Activated T-helper 1 cell treated with anti-CD3 and anti-CD28 coated beads, Interleukin-12 subunit alpha, Interleukin-12 subunit beta, Interleukin-2, Interleukin-4 antibody, amounts not matched to agents 30 ng/mL and 10 ng/mL and 1 ng/mL, durations not matched to agents 14 hours and 24 hours and 36 hours (primary cell): ENCODE data around the gene STX16. TPM values are rescaled to one million over a fixed set of nuclear protein-coding genes. Genes with fewer than 3 reads are reported as not detected.
"Not testable (repeated sequence)": the region's sequence is repeated elsewhere in the genome, so short reads cannot be mapped to it uniquely, and the experiment has no call there.

Source experiments
- DNase-seq: peaks from one replicate; pipeline ENCODE4 v3.0.0; 2021; ENCODE audit warnings: low spot score
- H3K27ac Mint-ChIP-seq: one replicate; pipeline ENCODE4 v1.8.0; 2021; ENCODE audit warnings: mild to moderate bottlenecking, mixed read lengths
- H3K27me3 Mint-ChIP-seq: one replicate; pipeline ENCODE4 v1.8.0; 2022; ENCODE audit warnings: mild to moderate bottlenecking, moderate library complexity, mixed read lengths; ENCODE audit not compliant: insufficient read depth
- H3K36me3 Mint-ChIP-seq: one replicate; pipeline ENCODE4 v1.8.0; 2021; ENCODE audit warnings: low read depth, mixed read lengths
- H3K4me1 Mint-ChIP-seq: one replicate; pipeline ENCODE4 v1.8.0; 2021; ENCODE audit warnings: low read depth, mixed read lengths
- H3K4me3 Mint-ChIP-seq: one replicate; pipeline ENCODE4 v1.8.0; 2021; ENCODE audit warnings: mild to moderate bottlenecking, moderate library complexity, mixed read lengths
- H3K9me3 Mint-ChIP-seq: one replicate; pipeline ENCODE4 v1.8.0; 2021; ENCODE audit warnings: mixed read lengths
- intact Hi-C: fragments of 100-400 bp; cut with micrococcal nuclease; formaldehyde crosslinking; loops from one replicate; pipeline ENCODE4 v1.15.1; 2024
- total RNA-seq: library from RNA; stranded (reverse); gene quantifications from 2 replicates; pipeline ENCODE4 v1.2.3, GENCODE V29; 2022

Gene STX16
- total RNA-seq, 1 donor from 2014 or later = 99.9 TPM

- intact Hi-C loops = no loop called here
- Mint-ChIP-seq H3K36me3 (no peaks in the 10 kb centered on the region), H3K4me3 (no peak overlapping the region), H3K27ac (peak overlapping the region; percentile 52), H3K4me1 (peaks cover 15% of the 10 kb centered on the region), H3K27me3 (peaks cover 14% of the 10 kb centered on the region), H3K9me3 (no peaks in the 10 kb centered on the region)
- DNase-seq = no peak
Measured at GRCh38 chr20:58635279-58635665, 15.8 kb upstream of the STX16 start.

GRCh38 chr20:58636396-58636982 lies 14.6 kb upstream of the STX16 start:
- H3K4me3 Mint-ChIP-seq = no peak overlapping the region
- H3K36me3 Mint-ChIP-seq = no peaks in the 10 kb centered on the region
- no peaks in the 10 kb centered on the region for H3K9me3 Mint-ChIP-seq
- DNase-seq = no peak
- intact Hi-C loops = no loop called here
- peaks cover 15% of the 10 kb centered on the region for H3K4me1 Mint-ChIP-seq
- H3K27me3 Mint-ChIP-seq = peaks cover 16% of the 10 kb centered on the region
- H3K27ac Mint-ChIP-seq = no peak overlapping the region

GRCh38 chr20:58636983-58637421 lies 14.1 kb upstream of the STX16 start:
- no peaks in the 10 kb centered on the region for H3K9me3 Mint-ChIP-seq
- peaks cover 15% of the 10 kb centered on the region for H3K4me1 Mint-ChIP-seq
- no peak for DNase-seq
- no peaks in the 10 kb centered on the region for H3K36me3 Mint-ChIP-seq
- intact Hi-C loops = no loop called here
- H3K4me3 Mint-ChIP-seq = no peak overlapping the region
- H3K27ac Mint-ChIP-seq = no peak overlapping the region
- peaks cover 16% of the 10 kb centered on the region for H3K27me3 Mint-ChIP-seq

- H3K9me3 Mint-ChIP-seq = no peaks in the 10 kb centered on the region
Measured at GRCh38 chr20:58637466-58638213, 13.4 kb upstream of the STX16 start.

GRCh38 chr20:58638467-58639181 lies 12.5 kb upstream of the STX16 start:
- Mint-ChIP-seq H3K4me3 (no peak overlapping the region), H3K27me3 (peaks cover 16% of the 10 kb centered on the region), H3K27ac (no peak overlapping the region), H3K4me1 (peaks cover 15% of the 10 kb centered on the region), H3K9me3 (no peaks in the 10 kb centered on the region), H3K36me3 (no peaks in the 10 kb centered on the region)
- intact Hi-C loops = no loop called here
- no peak for DNase-seq

More at GRCh38 chr20:58637466-58638213, 13.4 kb upstream of the STX16 start:
- no peak for DNase-seq
- intact Hi-C loops = no loop called here
- no peak overlapping the region for H3K4me3 Mint-ChIP-seq
- no peak overlapping the region for H3K27ac Mint-ChIP-seq
- H3K27me3 Mint-ChIP-seq = peaks cover 16% of the 10 kb centered on the region
- no peaks in the 10 kb centered on the region for H3K36me3 Mint-ChIP-seq
- peaks cover 15% of the 10 kb centered on the region for H3K4me1 Mint-ChIP-seq

- no peak overlapping the region for H3K27ac Mint-ChIP-seq
- intact Hi-C loops = no loop called here
- H3K4me3 Mint-ChIP-seq = no peak overlapping the region
- no peak for DNase-seq
- H3K4me1 Mint-ChIP-seq = peaks cover 8% of the 10 kb centered on the region
- no peaks in the 10 kb centered on the region for H3K36me3 Mint-ChIP-seq
- H3K9me3 Mint-ChIP-seq = no peaks in the 10 kb centered on the region
- H3K27me3 Mint-ChIP-seq = peaks cover 16% of the 10 kb centered on the region
Measured at GRCh38 chr20:58639182-58640146, 11.6 kb upstream of the STX16 start.

- intact Hi-C loops = no loop called here
- Mint-ChIP-seq H3K4me1 (no peaks in the 10 kb centered on the region), H3K27ac (no peak overlapping the region), H3K9me3 (no peaks in the 10 kb centered on the region), H3K27me3 (peaks cover 16% of the 10 kb centered on the region), H3K36me3 (no peaks in the 10 kb centered on the region), H3K4me3 (no peak overlapping the region)
- DNase-seq = no peak
Measured at GRCh38 chr20:58640446-58640845, 10.6 kb upstream of the STX16 start.

GRCh38 chr20:58642441-58642840 lies 8.6 kb upstream of the STX16 start:
- H3K4me1 Mint-ChIP-seq = no peaks in the 10 kb centered on the region
- H3K36me3 Mint-ChIP-seq = no peaks in the 10 kb centered on the region
- H3K9me3 Mint-ChIP-seq = no peaks in the 10 kb centered on the region
- intact Hi-C loops = no loop called here
- no peak overlapping the region for H3K4me3 Mint-ChIP-seq
- DNase-seq = no peak
- no peak overlapping the region for H3K27ac Mint-ChIP-seq
- H3K27me3 Mint-ChIP-seq = peaks cover 19% of the 10 kb centered on the region

GRCh38 chr20:58642896-58643295 lies 8.2 kb upstream of the STX16 start:
- peaks cover 19% of the 10 kb centered on the region for H3K27me3 Mint-ChIP-seq
- intact Hi-C loops, H3K4me1 Mint-ChIP-seq, H3K9me3 Mint-ChIP-seq, DNase-seq, H3K4me3 Mint-ChIP-seq, H3K36me3 Mint-ChIP-seq, H3K27ac Mint-ChIP-seq: not testable (repeated sequence)

GRCh38 chr20:58645412-58645968 lies 5.6 kb upstream of the STX16 start:
- Mint-ChIP-seq H3K36me3 (no peaks in the 10 kb centered on the region), H3K4me3 (no peak overlapping the region), H3K4me1 (peaks cover 9% of the 10 kb centered on the region), H3K9me3 (no peaks in the 10 kb centered on the region), H3K27ac (no peak overlapping the region), H3K27me3 (peaks cover 5% of the 10 kb centered on the region)
- DNase-seq = no peak
- intact Hi-C loops = no loop called here

- Mint-ChIP-seq H3K4me3 (no peak overlapping the region), H3K27me3 (peaks cover 3% of the 10 kb centered on the region), H3K36me3 (no peaks in the 10 kb centered on the region), H3K4me1 (peaks cover 9% of the 10 kb centered on the region), H3K27ac (no peak overlapping the region), H3K9me3 (no peaks in the 10 kb centered on the region)
- no peak for DNase-seq
- intact Hi-C loops = no loop called here
Measured at GRCh38 chr20:58646257-58646656, 4.8 kb upstream of the STX16 start.

GRCh38 chr20:58646703-58647102 lies 4.4 kb upstream of the STX16 start:
- Mint-ChIP-seq H3K36me3 (peaks cover 3% of the 10 kb centered on the region), H3K4me3 (no peak overlapping the region), H3K27me3 (peaks cover 3% of the 10 kb centered on the region), H3K27ac (no peak overlapping the region), H3K9me3 (no peaks in the 10 kb centered on the region), H3K4me1 (peaks cover 9% of the 10 kb centered on the region)
- DNase-seq = no peak
- intact Hi-C loops = no loop called here
